Nephron (organoid): Measurements from ENCODE around the gene AK9.
A peak's percentile ranks its signal among the peaks of the same experiment; 100 is the strongest.
"Not testable (repeated sequence)": the region's sequence is repeated elsewhere in the genome, so short reads cannot be mapped to it uniquely, and the experiment has no call there.

Experiments used
- H3K27ac Mint-ChIP-seq, 3 experiments: 2 replicates each; pipeline ENCODE4 v1.8.0; 2020; ENCODE audit warnings: mixed read lengths in 3 of 3, mild to moderate bottlenecking in 2 of 3, moderate library complexity in 1 of 3
- H3K27me3 Mint-ChIP-seq: 2 replicates; pipeline ENCODE4 v1.8.0; 2021; ENCODE audit warnings: low read depth, mild to moderate bottlenecking, moderate library complexity, mixed read lengths
- H3K36me3 Mint-ChIP-seq: 2 replicates; pipeline ENCODE4 v1.8.0; 2020; ENCODE audit warnings: low read depth, mixed read lengths
- H3K4me1 Mint-ChIP-seq: 2 replicates; pipeline ENCODE4 v1.8.0; 2020; ENCODE audit warnings: mixed read lengths
- H3K4me3 Mint-ChIP-seq, 3 experiments: 2 replicates each; pipeline ENCODE4 v1.8.0; 2020; ENCODE audit warnings: mild to moderate bottlenecking in 3 of 3, mixed read lengths in 3 of 3, moderate library complexity in 2 of 3
- H3K9me3 Mint-ChIP-seq: 2 replicates; pipeline ENCODE4 v1.8.0; 2020; ENCODE audit warnings: mixed read lengths
- TF ChIP-seq, protein P1 (sequence below), 3 experiments: fragments of 200-600 bp; sonication (generic); IDR thresholded peaks; one replicate each; pipeline ENCODE4 v1.5.0; 2021; ENCODE audit warnings: antibody characterized with exemption in 3 of 3; ENCODE audit not compliant: unreplicated experiment in 3 of 3

Gene AK9

DNA sequence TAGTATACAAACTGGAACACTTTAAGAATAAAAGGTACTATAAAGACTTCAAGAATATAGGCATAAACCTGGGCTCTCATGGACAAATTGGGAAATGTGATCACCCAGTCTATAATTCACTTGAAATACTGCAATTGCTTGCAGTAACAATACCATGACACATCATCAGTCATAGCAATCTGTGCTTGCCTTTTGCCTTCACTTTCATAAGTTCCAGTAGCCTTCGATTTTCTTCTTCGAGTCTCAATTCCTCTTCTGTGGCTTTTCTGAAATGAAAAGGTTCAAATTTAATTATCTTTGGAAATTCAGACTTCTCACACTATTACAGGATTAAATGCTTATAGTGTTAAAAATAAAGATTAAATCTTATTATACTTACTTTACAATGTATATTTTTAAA, 111.6 kb downstream of the AK9 start:
- Mint-ChIP-seq H3K4me3 (no peak overlapping the region), H3K4me1 (no peaks in the 10 kb centered on the region), H3K9me3 (peaks cover 12% of the 10 kb centered on the region), H3K36me3 (peaks cover 4% of the 10 kb centered on the region), H3K27me3 (no peaks in the 10 kb centered on the region), H3K27ac (no peak overlapping the region)
- TF ChIP-seq, protein P1, sequence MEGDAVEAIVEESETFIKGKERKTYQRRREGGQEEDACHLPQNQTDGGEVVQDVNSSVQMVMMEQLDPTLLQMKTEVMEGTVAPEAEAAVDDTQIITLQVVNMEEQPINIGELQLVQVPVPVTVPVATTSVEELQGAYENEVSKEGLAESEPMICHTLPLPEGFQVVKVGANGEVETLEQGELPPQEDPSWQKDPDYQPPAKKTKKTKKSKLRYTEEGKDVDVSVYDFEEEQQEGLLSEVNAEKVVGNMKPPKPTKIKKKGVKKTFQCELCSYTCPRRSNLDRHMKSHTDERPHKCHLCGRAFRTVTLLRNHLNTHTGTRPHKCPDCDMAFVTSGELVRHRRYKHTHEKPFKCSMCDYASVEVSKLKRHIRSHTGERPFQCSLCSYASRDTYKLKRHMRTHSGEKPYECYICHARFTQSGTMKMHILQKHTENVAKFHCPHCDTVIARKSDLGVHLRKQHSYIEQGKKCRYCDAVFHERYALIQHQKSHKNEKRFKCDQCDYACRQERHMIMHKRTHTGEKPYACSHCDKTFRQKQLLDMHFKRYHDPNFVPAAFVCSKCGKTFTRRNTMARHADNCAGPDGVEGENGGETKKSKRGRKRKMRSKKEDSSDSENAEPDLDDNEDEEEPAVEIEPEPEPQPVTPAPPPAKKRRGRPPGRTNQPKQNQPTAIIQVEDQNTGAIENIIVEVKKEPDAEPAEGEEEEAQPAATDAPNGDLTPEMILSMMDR (IDR thresholded peaks at IDR 0.05; ENCODE audit: unreplicated experiment in 3 of 3) = no peak

DNA sequence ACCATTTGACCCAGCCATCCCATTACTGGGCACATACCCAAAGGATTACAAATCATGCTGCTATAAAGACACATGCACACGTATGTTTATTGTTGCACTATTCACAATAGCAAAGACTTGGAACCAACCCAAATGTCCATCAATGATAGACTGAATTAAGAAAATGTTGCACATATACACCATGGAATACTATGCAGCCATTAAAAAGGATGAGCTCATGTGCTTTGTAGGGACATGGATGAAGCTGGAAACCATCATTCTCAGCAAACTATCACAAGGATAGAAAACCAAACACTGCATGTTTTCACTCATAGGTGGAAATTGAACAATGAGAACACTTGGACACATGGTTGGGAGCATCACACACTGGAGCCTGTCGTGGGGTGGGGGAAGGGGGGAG, 121.1 kb downstream of the AK9 start:
- not testable (repeated sequence) for H3K36me3 Mint-ChIP-seq, H3K27me3 Mint-ChIP-seq

DNA sequence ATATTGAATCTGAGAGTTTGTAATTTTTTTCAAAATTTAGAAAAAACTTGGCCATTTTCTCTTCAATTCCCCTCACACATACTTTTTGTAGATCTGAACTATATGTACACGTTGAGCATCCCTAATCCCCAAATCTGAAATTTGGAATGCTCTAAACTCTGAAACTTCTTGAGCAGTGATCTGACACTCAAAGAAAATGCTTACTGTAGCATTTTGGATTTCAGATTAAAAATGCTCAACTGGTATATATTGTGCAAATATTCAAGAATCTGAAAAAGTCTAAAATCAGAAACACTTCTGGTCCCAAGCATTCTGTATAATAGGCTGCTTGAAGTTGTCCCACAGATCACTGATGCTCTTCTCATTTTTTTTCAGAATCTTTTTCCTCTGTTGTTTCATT, 129.2 kb downstream of the AK9 start:
- Mint-ChIP-seq H3K27ac (no peak overlapping the region), H3K36me3 (peaks cover 3% of the 10 kb centered on the region)

More for the DNA sequence above, 121.1 kb downstream of the AK9 start:
- H3K9me3 Mint-ChIP-seq, H3K4me1 Mint-ChIP-seq, H3K4me3 Mint-ChIP-seq, H3K27ac Mint-ChIP-seq: not testable (repeated sequence)

DNA sequence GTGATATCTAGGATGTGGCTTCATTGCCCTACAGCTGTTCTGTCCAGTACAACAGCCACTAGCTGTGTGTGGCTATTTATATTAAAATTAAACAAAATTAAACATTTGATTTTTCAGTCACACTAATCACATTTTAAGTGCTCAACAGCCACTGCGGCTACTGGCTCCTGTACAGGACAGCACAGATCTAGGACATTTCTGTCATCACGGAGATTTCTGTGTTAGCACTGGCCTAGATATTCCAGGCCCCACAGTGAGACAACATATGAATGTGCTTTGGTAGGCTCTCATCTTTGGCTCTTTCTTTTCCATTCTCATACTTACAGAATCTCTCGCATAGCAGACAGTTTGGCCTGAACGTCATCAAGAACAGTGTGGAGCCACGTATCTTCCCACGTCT, 159.6 kb downstream of the AK9 start:
- Mint-ChIP-seq H3K4me3 (no peak overlapping the region), H3K4me1 (no peaks in the 10 kb centered on the region), H3K9me3 (peaks cover 5% of the 10 kb centered on the region), H3K36me3 (no peaks in the 10 kb centered on the region), H3K27ac (no peak overlapping the region), H3K27me3 (no peaks in the 10 kb centered on the region)
- TF ChIP-seq, protein P1 (IDR thresholded peaks at IDR 0.05; ENCODE audit: unreplicated experiment in 3 of 3) = no peak

More for the DNA sequence above, 129.2 kb downstream of the AK9 start:
- Mint-ChIP-seq H3K4me1 (no peaks in the 10 kb centered on the region), H3K27me3 (no peaks in the 10 kb centered on the region), H3K9me3 (peaks cover 16% of the 10 kb centered on the region), H3K4me3 (no peak overlapping the region)
- TF ChIP-seq, protein P1 (IDR thresholded peaks at IDR 0.05; ENCODE audit: unreplicated experiment in 3 of 3) = no peak

DNA sequence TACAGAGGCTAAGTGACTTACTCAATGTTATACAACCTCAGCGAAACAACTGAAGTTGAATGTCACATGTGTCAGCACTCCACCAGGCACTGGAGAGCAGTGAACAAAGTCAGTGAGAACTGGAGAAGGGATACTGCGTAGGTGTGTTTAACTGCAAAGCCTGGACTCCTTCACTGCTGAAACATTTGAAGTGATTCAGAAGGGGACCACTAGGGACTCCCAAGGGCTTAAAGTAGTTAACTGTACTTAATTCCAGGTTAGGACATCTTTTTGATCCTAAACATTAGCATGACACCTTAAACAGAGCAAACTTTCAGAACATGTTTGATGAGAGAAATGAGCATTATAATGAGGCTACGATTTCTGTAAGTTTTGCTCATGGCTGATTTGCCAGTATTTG, 163.0 kb downstream of the AK9 start:
- H3K9me3 Mint-ChIP-seq = peaks cover 6% of the 10 kb centered on the region
- H3K27me3 Mint-ChIP-seq = no peaks in the 10 kb centered on the region
- TF ChIP-seq, protein P1 (IDR thresholded peaks at IDR 0.05; ENCODE audit: unreplicated experiment in 3 of 3) = peak in 2 of 3 experiments; percentile 19 to 33
- H3K27ac Mint-ChIP-seq = no peak overlapping the region
- H3K36me3 Mint-ChIP-seq = peaks cover 4% of the 10 kb centered on the region
- no peaks in the 10 kb centered on the region for H3K4me1 Mint-ChIP-seq
- no peak overlapping the region for H3K4me3 Mint-ChIP-seq

DNA sequence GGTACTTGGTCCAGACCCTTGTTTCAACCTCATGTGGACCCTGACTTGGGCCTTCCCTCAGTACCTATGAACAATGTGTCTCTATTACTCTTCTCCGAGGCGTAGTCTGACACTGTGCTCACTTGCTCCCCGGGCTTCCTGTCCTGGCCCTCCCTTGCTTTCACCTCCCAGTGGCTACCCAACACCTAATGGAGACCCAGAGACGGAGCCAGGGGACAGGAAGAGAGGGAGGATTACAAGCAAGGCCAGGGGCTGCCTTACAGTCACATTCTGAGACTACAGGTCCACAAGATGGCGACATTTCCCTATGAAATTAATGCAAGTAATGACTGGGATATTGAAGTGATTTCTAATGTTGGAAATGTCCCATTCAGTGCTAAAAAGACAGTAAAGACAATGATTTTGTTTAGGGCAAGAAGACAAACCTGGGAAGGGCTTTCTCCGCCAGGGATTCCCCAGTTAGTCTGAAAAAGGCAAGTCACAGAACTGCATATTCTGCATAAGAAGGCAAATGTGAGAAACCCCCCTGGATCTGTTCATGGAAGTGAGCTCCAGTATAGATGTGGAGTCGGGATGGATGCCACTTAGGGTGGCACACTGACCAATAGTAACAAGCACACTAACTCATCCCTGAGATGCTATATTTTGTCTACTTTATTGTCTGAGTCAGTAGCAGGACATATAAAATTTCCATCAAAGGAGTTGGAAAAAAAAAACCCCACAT, 163.9 kb downstream of the AK9 start:
- no peaks in the 10 kb centered on the region for H3K27me3 Mint-ChIP-seq
- H3K4me1 Mint-ChIP-seq = no peaks in the 10 kb centered on the region
- no peak overlapping the region for H3K4me3 Mint-ChIP-seq
- peaks cover 4% of the 10 kb centered on the region for H3K36me3 Mint-ChIP-seq
- peaks cover 10% of the 10 kb centered on the region for H3K9me3 Mint-ChIP-seq
- H3K27ac Mint-ChIP-seq = no peak overlapping the region
- TF ChIP-seq, protein P1 (IDR thresholded peaks at IDR 0.05; ENCODE audit: unreplicated experiment in 3 of 3) = peak; percentile 51 to 69 (median 59)
